Measurements from ENCODE around the gene USF1.

DNA sequence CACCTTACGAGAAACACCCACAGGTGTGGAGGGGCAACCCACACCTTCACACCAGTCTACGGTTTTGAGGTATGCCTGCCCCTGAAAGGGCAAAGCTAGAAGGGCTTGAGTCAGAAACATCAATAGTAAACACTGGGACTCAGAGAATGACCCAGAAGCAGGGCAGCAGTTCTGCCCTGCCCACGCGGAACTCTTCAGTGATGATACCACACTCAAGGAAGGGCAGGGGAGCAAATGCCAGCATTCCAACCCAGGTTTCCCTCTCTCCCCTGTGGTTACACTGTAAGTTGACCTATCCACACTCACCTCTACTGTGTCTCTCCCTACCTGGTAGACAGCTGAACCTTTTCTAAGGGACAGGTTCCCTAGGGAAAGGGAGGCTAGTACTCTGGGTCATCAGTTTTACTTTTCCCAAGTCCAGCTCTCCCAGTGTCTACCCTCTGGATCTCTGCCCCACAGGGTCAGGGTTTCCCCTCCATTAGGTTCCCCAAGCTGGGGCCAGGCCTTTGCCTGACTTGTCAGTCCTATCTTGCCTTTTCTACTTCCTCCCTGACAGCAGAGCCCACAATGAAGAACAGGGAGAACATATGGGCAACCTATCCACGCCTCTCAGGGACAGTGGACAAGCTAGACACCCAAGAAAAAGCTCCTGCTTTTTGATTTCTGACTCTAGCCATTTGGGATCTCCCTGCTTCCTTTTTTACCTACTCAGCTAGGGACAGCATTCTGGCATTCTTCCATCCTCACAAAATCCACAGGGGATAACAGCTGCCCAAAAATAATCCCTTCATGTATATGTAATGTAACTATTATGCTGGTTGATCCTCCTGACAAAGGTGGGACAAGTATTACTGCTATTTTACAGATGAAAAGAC is 27.8 kb downstream of the USF1 start:
- TF ChIP-seq, protein P1, sequence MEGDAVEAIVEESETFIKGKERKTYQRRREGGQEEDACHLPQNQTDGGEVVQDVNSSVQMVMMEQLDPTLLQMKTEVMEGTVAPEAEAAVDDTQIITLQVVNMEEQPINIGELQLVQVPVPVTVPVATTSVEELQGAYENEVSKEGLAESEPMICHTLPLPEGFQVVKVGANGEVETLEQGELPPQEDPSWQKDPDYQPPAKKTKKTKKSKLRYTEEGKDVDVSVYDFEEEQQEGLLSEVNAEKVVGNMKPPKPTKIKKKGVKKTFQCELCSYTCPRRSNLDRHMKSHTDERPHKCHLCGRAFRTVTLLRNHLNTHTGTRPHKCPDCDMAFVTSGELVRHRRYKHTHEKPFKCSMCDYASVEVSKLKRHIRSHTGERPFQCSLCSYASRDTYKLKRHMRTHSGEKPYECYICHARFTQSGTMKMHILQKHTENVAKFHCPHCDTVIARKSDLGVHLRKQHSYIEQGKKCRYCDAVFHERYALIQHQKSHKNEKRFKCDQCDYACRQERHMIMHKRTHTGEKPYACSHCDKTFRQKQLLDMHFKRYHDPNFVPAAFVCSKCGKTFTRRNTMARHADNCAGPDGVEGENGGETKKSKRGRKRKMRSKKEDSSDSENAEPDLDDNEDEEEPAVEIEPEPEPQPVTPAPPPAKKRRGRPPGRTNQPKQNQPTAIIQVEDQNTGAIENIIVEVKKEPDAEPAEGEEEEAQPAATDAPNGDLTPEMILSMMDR (conservative IDR thresholded peaks at IDR 0.05; ENCODE audit: low read length), result no peak
- no peak for TF ChIP-seq EZH2phosphoT487 (IDR thresholded peaks at IDR 0.05; ENCODE audit: borderline replicate concordance)

Data from Loucy (cell line).